ENCODE measurements around the gene TKTL1. TPM values are rescaled to one million over a fixed set of nuclear protein-coding genes. Genes with fewer than 3 reads are reported as not detected.

The TKTL1 gene
- polyA plus RNA-seq, 1 donor (not counting 4 experiments of a cell fraction or from before 2014, with no cell fraction given), result not detected

DNA sequence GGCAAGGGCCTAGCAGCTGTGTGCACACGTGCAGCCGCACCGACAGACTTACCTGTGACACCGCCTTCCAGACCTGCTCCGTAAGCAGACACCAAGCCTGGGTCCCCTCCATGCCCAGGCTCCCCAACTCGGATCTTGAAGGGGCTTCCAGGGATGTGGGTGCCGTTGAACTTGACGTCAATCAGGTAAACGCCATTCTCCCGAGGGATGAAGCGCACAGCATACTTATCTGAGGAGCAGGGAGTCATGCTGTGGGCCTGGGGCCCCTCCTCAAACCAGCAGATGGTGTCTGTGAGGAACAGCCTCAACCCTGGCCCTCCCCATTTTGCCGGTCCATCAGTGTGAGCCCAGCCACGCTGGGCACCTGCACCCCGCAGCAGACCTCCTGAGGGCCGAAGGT lies 54.4 kb downstream of the TKTL1 start:
- dilution Hi-C loops (cut with MboI; ENCODE audit: extremely low pct_ligation_motif_present, low sequenced_read_pairs), result no loop called here
- H3K27ac ChIP-seq (ENCODE audit: control insufficient read depth, insufficient read depth, low read length), result no peak overlapping the region
- no peak overlapping the region for H3K4me3 ChIP-seq (ENCODE audit: control insufficient read depth in 2 of 3, extremely low read depth in 1 of 3, insufficient read depth in 2 of 3, low read depth in 1 of 3, low read length in 3 of 3)
- H2AFZ ChIP-seq (ENCODE audit: control insufficient read depth, low read length), result no peak overlapping the region
- no peaks in the 10 kb centered on the region for H3K27me3 ChIP-seq (ENCODE audit: control insufficient read depth, extremely low read depth, insufficient read depth, low read length)
- H4K20me1 ChIP-seq (ENCODE audit: control insufficient read depth, extremely low read depth, insufficient read depth, low read length), result peaks cover 31% of the 10 kb centered on the region
- no peak for DNase-seq (ENCODE audit: low read depth, low spot score)
- H3K36me3 ChIP-seq (ENCODE audit: control insufficient read depth in 2 of 2, extremely low read depth in 1 of 2, insufficient read depth in 2 of 2, low read length in 2 of 2), result peaks cover 20 to 21% of the 10 kb centered on the region in 2 experiments
- H3K79me2 ChIP-seq (ENCODE audit: control insufficient read depth, insufficient read depth, low read length), result no peaks in the 10 kb centered on the region
- H3K9ac ChIP-seq (ENCODE audit: control insufficient read depth, extremely low read depth, insufficient read depth, low read length), result no peak overlapping the region
- no peaks in the 10 kb centered on the region for H3K9me1 ChIP-seq (ENCODE audit: control insufficient read depth, extremely low read depth, insufficient read depth, low read length)
- no peaks in the 10 kb centered on the region for H3K4me1 ChIP-seq (ENCODE audit: control insufficient read depth, extremely low read depth, insufficient read depth, low read length)
- H3K4me2 ChIP-seq (ENCODE audit: control insufficient read depth, extremely low read depth, insufficient read depth, low read depth, low read length), result no peak overlapping the region
- TF ChIP-seq, protein P1, sequence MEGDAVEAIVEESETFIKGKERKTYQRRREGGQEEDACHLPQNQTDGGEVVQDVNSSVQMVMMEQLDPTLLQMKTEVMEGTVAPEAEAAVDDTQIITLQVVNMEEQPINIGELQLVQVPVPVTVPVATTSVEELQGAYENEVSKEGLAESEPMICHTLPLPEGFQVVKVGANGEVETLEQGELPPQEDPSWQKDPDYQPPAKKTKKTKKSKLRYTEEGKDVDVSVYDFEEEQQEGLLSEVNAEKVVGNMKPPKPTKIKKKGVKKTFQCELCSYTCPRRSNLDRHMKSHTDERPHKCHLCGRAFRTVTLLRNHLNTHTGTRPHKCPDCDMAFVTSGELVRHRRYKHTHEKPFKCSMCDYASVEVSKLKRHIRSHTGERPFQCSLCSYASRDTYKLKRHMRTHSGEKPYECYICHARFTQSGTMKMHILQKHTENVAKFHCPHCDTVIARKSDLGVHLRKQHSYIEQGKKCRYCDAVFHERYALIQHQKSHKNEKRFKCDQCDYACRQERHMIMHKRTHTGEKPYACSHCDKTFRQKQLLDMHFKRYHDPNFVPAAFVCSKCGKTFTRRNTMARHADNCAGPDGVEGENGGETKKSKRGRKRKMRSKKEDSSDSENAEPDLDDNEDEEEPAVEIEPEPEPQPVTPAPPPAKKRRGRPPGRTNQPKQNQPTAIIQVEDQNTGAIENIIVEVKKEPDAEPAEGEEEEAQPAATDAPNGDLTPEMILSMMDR (optimal IDR thresholded peaks at IDR 0.05 in 1 of 3, IDR thresholded peaks at IDR 0.05 in 1 of 3, conservative IDR thresholded peaks at IDR 0.05 in 1 of 3; ENCODE audit: extremely low read depth in 1 of 3, insufficient read depth in 2 of 3, low read length in 3 of 3), result no peak
- no peak for TF ChIP-seq EZH2 (IDR thresholded peaks at IDR 0.05; ENCODE audit: low read length)
- peaks cover 3% of the 10 kb centered on the region for H3K9me3 ChIP-seq (ENCODE audit: control insufficient read depth, low read depth, low read length)
- FAIRE-seq, result no peak

DNA sequence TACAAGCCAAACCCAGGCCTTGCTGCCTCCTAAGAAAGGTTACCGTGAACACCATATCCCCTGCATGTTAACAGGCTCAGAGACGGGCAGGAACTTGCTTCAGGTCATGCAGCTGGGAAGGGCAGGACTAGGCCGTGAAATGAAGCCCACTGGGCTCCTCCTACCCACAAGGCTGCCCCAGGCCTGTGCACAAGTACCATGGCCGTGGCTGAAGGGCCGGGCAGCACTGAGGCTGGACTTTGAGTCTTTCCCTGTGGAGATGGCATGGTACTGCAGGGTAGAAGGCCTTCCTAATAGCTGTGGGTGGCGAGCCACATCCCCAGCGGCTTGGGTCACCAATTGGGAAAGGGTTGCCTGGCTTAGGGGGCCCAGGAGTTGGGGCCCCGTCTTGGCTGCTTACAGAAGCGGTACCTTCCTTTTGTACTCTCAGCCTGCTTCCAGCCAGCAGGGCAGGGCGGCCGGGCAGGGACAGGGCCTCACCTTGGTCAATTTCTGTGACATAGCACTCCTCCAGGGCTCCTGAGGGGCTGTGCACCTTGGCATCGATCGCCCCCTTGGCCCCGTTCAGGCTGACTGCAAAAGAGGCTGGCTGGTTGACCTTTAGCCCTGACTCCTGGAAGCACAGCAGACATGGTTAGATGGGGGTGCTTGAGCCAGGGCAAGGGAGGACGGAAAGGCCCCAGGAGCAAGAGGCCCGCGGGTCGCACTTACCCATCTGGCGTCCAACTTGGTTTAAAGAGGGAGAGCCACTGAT lies 55.0 kb downstream of the TKTL1 start:
- H3K27me3 ChIP-seq (ENCODE audit: control insufficient read depth, extremely low read depth, insufficient read depth, low read length), result no peaks in the 10 kb centered on the region
- FAIRE-seq (no peak), DNase-seq (ENCODE audit: low read depth, low spot score) (no peak)
- H3K9me1 ChIP-seq (ENCODE audit: control insufficient read depth, extremely low read depth, insufficient read depth, low read length), result no peaks in the 10 kb centered on the region
- peaks cover 3% of the 10 kb centered on the region for H3K9me3 ChIP-seq (ENCODE audit: control insufficient read depth, low read depth, low read length)
- H3K9ac ChIP-seq (ENCODE audit: control insufficient read depth, extremely low read depth, insufficient read depth, low read length), result no peak overlapping the region
- no peaks in the 10 kb centered on the region for H3K4me1 ChIP-seq (ENCODE audit: control insufficient read depth, extremely low read depth, insufficient read depth, low read length)
- peaks cover 31% of the 10 kb centered on the region for H4K20me1 ChIP-seq (ENCODE audit: control insufficient read depth, extremely low read depth, insufficient read depth, low read length)
- no peak overlapping the region for H3K27ac ChIP-seq (ENCODE audit: control insufficient read depth, insufficient read depth, low read length)
- H3K4me3 ChIP-seq (ENCODE audit: control insufficient read depth in 2 of 3, extremely low read depth in 1 of 3, insufficient read depth in 2 of 3, low read depth in 1 of 3, low read length in 3 of 3), result no peak overlapping the region
- H3K36me3 ChIP-seq (ENCODE audit: control insufficient read depth in 2 of 2, extremely low read depth in 1 of 2, insufficient read depth in 2 of 2, low read length in 2 of 2), result peaks cover 20 to 27% of the 10 kb centered on the region in 2 experiments
- H3K4me2 ChIP-seq (ENCODE audit: control insufficient read depth, extremely low read depth, insufficient read depth, low read depth, low read length), result no peak overlapping the region
- dilution Hi-C loops (cut with MboI; ENCODE audit: extremely low pct_ligation_motif_present, low sequenced_read_pairs), result no loop called here
- peaks cover 2% of the 10 kb centered on the region for H3K79me2 ChIP-seq (ENCODE audit: control insufficient read depth, insufficient read depth, low read length)
- TF ChIP-seq, protein P1 (optimal IDR thresholded peaks at IDR 0.05 in 1 of 3, IDR thresholded peaks at IDR 0.05 in 1 of 3, conservative IDR thresholded peaks at IDR 0.05 in 1 of 3; ENCODE audit: extremely low read depth in 1 of 3, insufficient read depth in 2 of 3, low read length in 3 of 3), result no peak
- no peak for TF ChIP-seq EZH2 (IDR thresholded peaks at IDR 0.05; ENCODE audit: low read length)
- no peak overlapping the region for H2AFZ ChIP-seq (ENCODE audit: control insufficient read depth, low read length)
